ENCODE measurements around the gene SMARCAL1. TPM values are rescaled to one million over a fixed set of nuclear protein-coding genes. Genes with fewer than 3 reads are reported as not detected.

The SMARCAL1 gene
- total and polyA plus RNA-seq, 2 of the 13 experiments (the other 11 are each of a cell fraction or from before 2014, with no cell fraction given) = 12.7 to 21.3 TPM

GRCh38 chr2:216498379-216499352, 86.4 kb downstream of the SMARCAL1 start, which contains the start of gene RPL37A (continued):
- peak; percentile 96 for TF ChIP-seq KDM2A (CRISPR knock-in tag; IDR thresholded peaks at IDR 0.05; ENCODE audit: borderline replicate concordance, low read depth)
- TF ChIP-seq RFX5 (IDR thresholded peaks at IDR 0.05; ENCODE audit: low read depth, low read length) = peak; percentile 49; the same call in 1 of the 2 replicates
- no peak for TF ChIP-seq PHB2 (IDR thresholded peaks at IDR 0.05; ENCODE audit: partially characterized antibody)
- peak; percentile 56; the same call in 1 of the 2 replicates for TF ChIP-seq CBFB (CRISPR knock-in tag; IDR thresholded peaks at IDR 0.05)
- TF ChIP-seq MAF1 (CRISPR knock-in tag; IDR thresholded peaks at IDR 0.05; ENCODE audit: borderline replicate concordance) = no peak
- TF ChIP-seq TCF7 (IDR thresholded peaks at IDR 0.05; ENCODE audit: low read depth) = no peak
- peak; percentile 61 for TF ChIP-seq XRCC5 (optimal IDR thresholded peaks at IDR 0.05; ENCODE audit: low read length)
- TF ChIP-seq ZNF503 (CRISPR knock-in tag; IDR thresholded peaks at IDR 0.05) = no peak; the same call in 1 of the 2 replicates
- peak; percentile 90 for TF ChIP-seq ZNF691 (CRISPR knock-in tag; IDR thresholded peaks at IDR 0.05; ENCODE audit: borderline replicate concordance, low read depth)
- TF ChIP-seq SSRP1 (CRISPR knock-in tag; IDR thresholded peaks at IDR 0.05) = peak; percentile 99
- peak; percentile 2; the same call in 1 of the 2 replicates for TF ChIP-seq STAG1 (CRISPR knock-in tag; IDR thresholded peaks at IDR 0.05)
- peak; percentile 78 for TF ChIP-seq HOMEZ (CRISPR knock-in tag; IDR thresholded peaks at IDR 0.05; ENCODE audit: low read depth)
- TF ChIP-seq HES4 (CRISPR knock-in tag; IDR thresholded peaks at IDR 0.05; ENCODE audit: borderline replicate concordance) = peak; percentile 85
- no peak for TF ChIP-seq SRSF9 (IDR thresholded peaks at IDR 0.05; ENCODE audit: borderline replicate concordance, insufficient read depth, low read depth, low read length, poor library complexity, severe bottlenecking)
- TF ChIP-seq ZNF710 (CRISPR knock-in tag; IDR thresholded peaks at IDR 0.05; ENCODE audit: borderline replicate concordance) = peak; percentile 89
- TF ChIP-seq PAXIP1 (CRISPR knock-in tag; conservative IDR thresholded peaks at IDR 0.05) = peak; percentile 59
- TF ChIP-seq FLYWCH1 (CRISPR knock-in tag; IDR thresholded peaks at IDR 0.05) = no peak
